ENCODE measurements around the gene BEND2. TPM values are rescaled to one million over a fixed set of nuclear protein-coding genes. Genes with fewer than 3 reads are reported as not detected.

The BEND2 gene
- total and polyA plus RNA-seq, 9 of the 15 experiments (the other 6 are each of a cell fraction or from before 2014, with no cell fraction given), result 0.01 to 0.18 (median 0.06) TPM; not detected in 3

DNA sequence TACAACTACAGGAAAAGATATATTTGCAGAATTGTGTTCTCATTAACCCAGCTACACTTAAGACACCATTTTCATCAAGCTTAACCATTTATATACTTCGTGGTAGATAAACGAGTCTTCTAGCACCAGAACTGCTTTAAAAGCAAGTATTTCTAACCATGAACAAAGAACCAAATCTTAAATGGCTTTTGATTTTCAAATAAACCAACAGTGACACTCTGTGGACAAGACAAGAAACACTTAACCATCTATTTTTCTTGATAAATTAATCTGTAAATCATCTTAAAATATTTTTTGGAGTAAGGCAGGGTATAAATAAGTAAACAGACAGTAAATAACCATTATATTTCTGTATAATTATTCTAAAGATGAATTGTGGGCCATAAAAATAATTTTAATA, 10.2 kb downstream of the BEND2 start (continued):
- TF ChIP-seq MLX (CRISPR knock-in tag; conservative IDR thresholded peaks at IDR 0.05) (no peak), TRIM25 (IDR thresholded peaks at IDR 0.05; ENCODE audit: borderline replicate concordance) (no peak), RB1 (IDR thresholded peaks at IDR 0.05; ENCODE audit: low read depth) (no peak), ZNF507 (tag; conservative IDR thresholded peaks at IDR 0.05) (no peak), SAFB (IDR thresholded peaks at IDR 0.05; ENCODE audit: borderline replicate concordance, low read depth, low read length) (no peak), MBD2 (IDR thresholded peaks at IDR 0.05; ENCODE audit: borderline replicate concordance, low read depth) (no peak)
- TF ChIP-seq, protein P1, sequence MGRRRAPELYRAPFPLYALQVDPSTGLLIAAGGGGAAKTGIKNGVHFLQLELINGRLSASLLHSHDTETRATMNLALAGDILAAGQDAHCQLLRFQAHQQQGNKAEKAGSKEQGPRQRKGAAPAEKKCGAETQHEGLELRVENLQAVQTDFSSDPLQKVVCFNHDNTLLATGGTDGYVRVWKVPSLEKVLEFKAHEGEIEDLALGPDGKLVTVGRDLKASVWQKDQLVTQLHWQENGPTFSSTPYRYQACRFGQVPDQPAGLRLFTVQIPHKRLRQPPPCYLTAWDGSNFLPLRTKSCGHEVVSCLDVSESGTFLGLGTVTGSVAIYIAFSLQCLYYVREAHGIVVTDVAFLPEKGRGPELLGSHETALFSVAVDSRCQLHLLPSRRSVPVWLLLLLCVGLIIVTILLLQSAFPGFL (CRISPR knock-in tag; IDR thresholded peaks at IDR 0.05), result no peak
- TF ChIP-seq, protein P2, sequence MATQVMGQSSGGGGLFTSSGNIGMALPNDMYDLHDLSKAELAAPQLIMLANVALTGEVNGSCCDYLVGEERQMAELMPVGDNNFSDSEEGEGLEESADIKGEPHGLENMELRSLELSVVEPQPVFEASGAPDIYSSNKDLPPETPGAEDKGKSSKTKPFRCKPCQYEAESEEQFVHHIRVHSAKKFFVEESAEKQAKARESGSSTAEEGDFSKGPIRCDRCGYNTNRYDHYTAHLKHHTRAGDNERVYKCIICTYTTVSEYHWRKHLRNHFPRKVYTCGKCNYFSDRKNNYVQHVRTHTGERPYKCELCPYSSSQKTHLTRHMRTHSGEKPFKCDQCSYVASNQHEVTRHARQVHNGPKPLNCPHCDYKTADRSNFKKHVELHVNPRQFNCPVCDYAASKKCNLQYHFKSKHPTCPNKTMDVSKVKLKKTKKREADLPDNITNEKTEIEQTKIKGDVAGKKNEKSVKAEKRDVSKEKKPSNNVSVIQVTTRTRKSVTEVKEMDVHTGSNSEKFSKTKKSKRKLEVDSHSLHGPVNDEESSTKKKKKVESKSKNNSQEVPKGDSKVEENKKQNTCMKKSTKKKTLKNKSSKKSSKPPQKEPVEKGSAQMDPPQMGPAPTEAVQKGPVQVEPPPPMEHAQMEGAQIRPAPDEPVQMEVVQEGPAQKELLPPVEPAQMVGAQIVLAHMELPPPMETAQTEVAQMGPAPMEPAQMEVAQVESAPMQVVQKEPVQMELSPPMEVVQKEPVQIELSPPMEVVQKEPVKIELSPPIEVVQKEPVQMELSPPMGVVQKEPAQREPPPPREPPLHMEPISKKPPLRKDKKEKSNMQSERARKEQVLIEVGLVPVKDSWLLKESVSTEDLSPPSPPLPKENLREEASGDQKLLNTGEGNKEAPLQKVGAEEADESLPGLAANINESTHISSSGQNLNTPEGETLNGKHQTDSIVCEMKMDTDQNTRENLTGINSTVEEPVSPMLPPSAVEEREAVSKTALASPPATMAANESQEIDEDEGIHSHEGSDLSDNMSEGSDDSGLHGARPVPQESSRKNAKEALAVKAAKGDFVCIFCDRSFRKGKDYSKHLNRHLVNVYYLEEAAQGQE (IDR thresholded peaks at IDR 0.05; ENCODE audit: borderline replicate concordance), result peak; percentile 52; the same call in 1 of the 2 replicates
- TF ChIP-seq, protein P2 (CRISPR knock-in tag; IDR thresholded peaks at IDR 0.05; ENCODE audit: low read depth), result no peak
